Smooth muscle cell (in vitro differentiated cells): ENCODE results near the gene FNBP1L. TPM values are rescaled to one million over a fixed set of nuclear protein-coding genes. Genes with fewer than 3 reads are reported as not detected.

Experiments
- DNase-seq: peaks from one replicate; lab custom pipeline; 2025; ENCODE audit not compliant: unreplicated experiment; lab: John Stamatoyannopoulos, UW
- H2AFZ ChIP-seq: fragments of 200-600 bp; sonication (generic); 2 replicates; pipeline ENCODE4 v1.6.0; 2016; ENCODE audit warnings: antibody characterized with exemption, low read depth, mild to moderate bottlenecking
- H3F3A ChIP-seq: fragments of 200-600 bp; sonication (generic); 2 replicates; pipeline ENCODE4 v1.6.0; 2017; ENCODE audit warnings: antibody characterized with exemption, low read depth
- H3K27ac ChIP-seq: fragments of 200-600 bp; sonication (generic); 2 replicates; pipeline ENCODE4 v1.5.1; 2016; ENCODE audit warnings: low read depth, mild to moderate bottlenecking
- H3K27me3 ChIP-seq: fragments of 200-600 bp; sonication (generic); 2 replicates; pipeline ENCODE4 v1.6.1; 2016; ENCODE audit warnings: low read depth, mild to moderate bottlenecking
- H3K36me3 ChIP-seq: fragments of 200-600 bp; sonication (generic); 2 replicates; pipeline ENCODE4 v1.5.1; 2016; ENCODE audit warnings: low read depth
- H3K4me1 ChIP-seq: fragments of 200-600 bp; sonication (generic); 2 replicates; pipeline ENCODE4 v1.5.1; 2016; ENCODE audit warnings: low read depth
- H3K4me2 ChIP-seq: fragments of 200-600 bp; sonication (generic); 2 replicates; pipeline ENCODE4 v1.6.0; 2016; ENCODE audit warnings: mild to moderate bottlenecking
- H3K4me3 ChIP-seq: fragments of 200-600 bp; sonication (generic); 2 replicates; pipeline ENCODE4 v1.5.1; 2016; ENCODE audit warnings: mild to moderate bottlenecking
- H3K79me2 ChIP-seq: fragments of 200-600 bp; sonication (generic); 2 replicates; pipeline ENCODE4 v1.6.0; 2016; ENCODE audit warnings: low read depth, mild to moderate bottlenecking
- H3K9ac ChIP-seq: fragments of 200-600 bp; sonication (generic); 2 replicates; pipeline ENCODE4 v1.6.0; 2016; ENCODE audit warnings: low read depth
- H3K9me3 ChIP-seq: fragments of 200-600 bp; sonication (generic); replicated peaks from 2 replicates; pipeline ENCODE4 v1.5.1; 2016; ENCODE audit warnings: low read depth
- H4K20me1 ChIP-seq: fragments of 200-600 bp; sonication (generic); 2 replicates; pipeline ENCODE4 v1.6.0; 2016; ENCODE audit warnings: low read depth
- CTCF ChIP-seq: fragments of 200-600 bp; sonication (generic); IDR thresholded peaks from 2 replicates; pipeline ENCODE4 v1.5.1; 2017; ENCODE audit warnings: borderline replicate concordance, mild to moderate bottlenecking, antibody characterized with exemption; ENCODE audit not compliant: insufficient read depth, poor library complexity, severe bottlenecking
- WGBS: methylation state at CpG from one replicate; pipeline ENCODE4 v1.1.7; 2016; ENCODE audit warnings: low lambda C conversion rate; 5-methylcytosine and 5-hydroxymethylcytosine counted together
- polyA plus RNA-seq: library from polyadenylated mRNA; unstranded; fragments of >200 nt; fragmentation: Nextera tagmentation; extraction: Ambion mirVana; gene quantifications from 2 replicates; pipeline ENCODE4 v1.2.1, GENCODE V29; 2016
- total RNA-seq: library from RNA; depleted of rRNA; stranded (reverse); fragments of >200 nt; gene quantifications from 2 replicates; pipeline ENCODE4 v1.2.3, GENCODE V29; 2014

Gene FNBP1L
- total and polyA plus RNA-seq, 2 experiments from 2014 or later, result 18.7 to 60.4 TPM

GRCh38 chr1:93597709-93598108, 149.8 kb downstream of the FNBP1L start:
- H4K20me1 ChIP-seq, result peaks cover 100% of the 10 kb centered on the region
- no peak overlapping the region for H3K9ac ChIP-seq
- DNase-seq, result no peak

GRCh38 chr1:93598396-93598795, 150.5 kb downstream of the FNBP1L start:
- Histone ChIP-seq H3K36me3 (no peaks in the 10 kb centered on the region), H3K9ac (no peak overlapping the region), H3K27ac (no peak overlapping the region), H3K4me1 (peaks cover 9% of the 10 kb centered on the region), H4K20me1 (peaks cover 100% of the 10 kb centered on the region), H3K27me3 (no peaks in the 10 kb centered on the region), H3K9me3 (no peaks in the 10 kb centered on the region), H3K4me3 (no peak overlapping the region), H3F3A (peaks cover 12% of the 10 kb centered on the region), H3K79me2 (peaks cover 91% of the 10 kb centered on the region), H3K4me2 (no peak overlapping the region), H2AFZ (no peak overlapping the region)
- WGBS, result 95% methylated on average over 2 of the region's 2 CpGs
- TF ChIP-seq CTCF, result no peak
- DNase-seq, result no peak

More at GRCh38 chr1:93597709-93598108, 149.8 kb downstream of the FNBP1L start:
- Histone ChIP-seq H3K4me3 (no peak overlapping the region), H3K79me2 (peaks cover 86% of the 10 kb centered on the region), H3K4me1 (peaks cover 9% of the 10 kb centered on the region), H3K27ac (no peak overlapping the region), H3K4me2 (no peak overlapping the region), H3K36me3 (no peaks in the 10 kb centered on the region), H3K9me3 (no peaks in the 10 kb centered on the region), H2AFZ (no peak overlapping the region), H3K27me3 (no peaks in the 10 kb centered on the region), H3F3A (peaks cover 12% of the 10 kb centered on the region)
- no peak for TF ChIP-seq CTCF
- 73% methylated on average over 6 of the region's 6 CpGs for WGBS

GRCh38 chr1:93598861-93599439, 151.0 kb downstream of the FNBP1L start:
- Histone ChIP-seq H4K20me1 (peaks cover 100% of the 10 kb centered on the region), H3K27me3 (no peaks in the 10 kb centered on the region), H3K9ac (no peak overlapping the region), H3K27ac (no peak overlapping the region), H3K4me3 (no peak overlapping the region), H3F3A (peaks cover 17% of the 10 kb centered on the region), H3K4me1 (peaks cover 9% of the 10 kb centered on the region), H3K36me3 (no peaks in the 10 kb centered on the region), H2AFZ (no peak overlapping the region), H3K4me2 (no peak overlapping the region), H3K9me3 (no peaks in the 10 kb centered on the region), H3K79me2 (peaks cover 93% of the 10 kb centered on the region)
- DNase-seq, result no peak
- WGBS, result 86% methylated on average over 7 of the region's 7 CpGs
- TF ChIP-seq CTCF, result no peak

- DNase-seq, result no peak
- peaks cover 93% of the 10 kb centered on the region for H3K79me2 ChIP-seq
Measured at GRCh38 chr1:93599479-93599878, 151.6 kb downstream of the FNBP1L start.

More at GRCh38 chr1:93599479-93599878, 151.6 kb downstream of the FNBP1L start:
- peaks cover 100% of the 10 kb centered on the region for H4K20me1 ChIP-seq
- H3K9me3 ChIP-seq, result no peaks in the 10 kb centered on the region
- H2AFZ ChIP-seq, result no peak overlapping the region
- H3K9ac ChIP-seq, result no peak overlapping the region
- H3K36me3 ChIP-seq, result no peaks in the 10 kb centered on the region
- WGBS, result 86% methylated on average over 6 of the region's 6 CpGs
- no peak for TF ChIP-seq CTCF
- H3K4me1 ChIP-seq, result peaks cover 8% of the 10 kb centered on the region
- H3F3A ChIP-seq, result peaks cover 13% of the 10 kb centered on the region
- H3K27ac ChIP-seq, result no peak overlapping the region
- no peak overlapping the region for H3K4me3 ChIP-seq
- no peaks in the 10 kb centered on the region for H3K27me3 ChIP-seq
- H3K4me2 ChIP-seq, result no peak overlapping the region
